ENCODE measurements around the gene KLHL40.

DNA sequence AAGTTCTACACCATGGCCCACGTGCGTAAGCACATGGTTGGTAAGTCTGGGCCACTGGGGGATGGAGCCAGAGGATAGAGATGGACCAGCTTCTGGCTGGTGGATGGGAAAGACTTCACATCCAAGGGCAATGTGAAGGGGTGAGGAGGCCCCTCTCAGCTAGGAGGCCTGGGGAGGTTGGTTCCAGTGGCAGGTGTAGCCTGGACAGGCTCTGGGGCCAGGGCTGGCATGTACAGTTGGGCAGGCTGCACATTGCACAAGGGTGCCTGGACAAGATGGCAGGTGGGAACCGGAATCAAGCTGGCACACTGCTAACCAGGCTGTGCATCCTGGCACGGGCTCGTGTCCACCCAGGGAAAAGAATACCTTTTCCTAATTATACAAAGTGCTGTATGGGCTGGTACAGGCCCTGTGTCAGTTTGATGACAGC lies 23.7 kb upstream of the KLHL40 start:
- TF ChIP-seq, protein P1, sequence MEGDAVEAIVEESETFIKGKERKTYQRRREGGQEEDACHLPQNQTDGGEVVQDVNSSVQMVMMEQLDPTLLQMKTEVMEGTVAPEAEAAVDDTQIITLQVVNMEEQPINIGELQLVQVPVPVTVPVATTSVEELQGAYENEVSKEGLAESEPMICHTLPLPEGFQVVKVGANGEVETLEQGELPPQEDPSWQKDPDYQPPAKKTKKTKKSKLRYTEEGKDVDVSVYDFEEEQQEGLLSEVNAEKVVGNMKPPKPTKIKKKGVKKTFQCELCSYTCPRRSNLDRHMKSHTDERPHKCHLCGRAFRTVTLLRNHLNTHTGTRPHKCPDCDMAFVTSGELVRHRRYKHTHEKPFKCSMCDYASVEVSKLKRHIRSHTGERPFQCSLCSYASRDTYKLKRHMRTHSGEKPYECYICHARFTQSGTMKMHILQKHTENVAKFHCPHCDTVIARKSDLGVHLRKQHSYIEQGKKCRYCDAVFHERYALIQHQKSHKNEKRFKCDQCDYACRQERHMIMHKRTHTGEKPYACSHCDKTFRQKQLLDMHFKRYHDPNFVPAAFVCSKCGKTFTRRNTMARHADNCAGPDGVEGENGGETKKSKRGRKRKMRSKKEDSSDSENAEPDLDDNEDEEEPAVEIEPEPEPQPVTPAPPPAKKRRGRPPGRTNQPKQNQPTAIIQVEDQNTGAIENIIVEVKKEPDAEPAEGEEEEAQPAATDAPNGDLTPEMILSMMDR (IDR thresholded peaks at IDR 0.05) = no peak
- TF ChIP-seq SIN3A (IDR thresholded peaks at IDR 0.05; ENCODE audit: borderline replicate concordance, insufficient read depth, low read depth, low read length) = no peak

All from Panc1 (cell line).